ENCODE measurements around the gene TRAF2. TPM values are rescaled to one million over a fixed set of nuclear protein-coding genes. Genes with fewer than 3 reads are reported as not detected.

TRAF2 gene
- total RNA-seq, 4 donors from 2014 or later: 5.0 to 10.8 (median 10.6) TPM

DNA sequence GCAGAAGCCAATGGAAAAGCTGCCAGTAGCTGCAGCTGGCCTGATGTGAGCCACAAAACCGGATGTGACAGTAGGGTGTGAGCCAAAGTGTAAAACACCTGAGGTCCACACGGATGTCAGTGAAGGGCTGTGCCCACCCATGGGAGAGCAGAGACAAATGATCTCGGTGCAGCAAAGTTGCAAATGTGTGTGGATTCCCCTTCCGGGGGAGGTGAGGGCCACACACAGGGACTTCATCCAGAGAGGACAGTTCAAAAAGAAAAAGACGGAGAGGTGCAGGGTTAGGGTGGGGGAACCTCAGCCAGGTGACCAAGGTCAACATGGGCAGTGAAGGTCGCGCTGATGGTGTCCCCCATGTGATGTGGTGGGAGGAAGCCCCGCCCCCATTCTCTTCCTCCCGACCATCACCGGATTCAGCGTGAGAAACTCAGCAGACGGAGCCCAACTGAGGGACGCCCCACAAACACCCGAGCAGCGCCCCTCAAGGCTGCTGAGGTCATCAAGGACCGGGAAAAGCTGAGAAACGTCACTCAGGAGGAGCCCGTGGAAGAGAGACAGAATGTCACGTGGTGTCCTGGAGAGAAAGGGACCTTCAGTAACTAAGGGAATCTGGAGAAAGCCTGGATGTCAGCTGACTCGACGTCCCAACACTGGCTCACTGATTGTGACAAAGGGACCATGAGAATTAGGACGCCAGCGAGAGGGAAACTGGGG is 79.6 kb downstream of the TRAF2 start:
- DNase-seq (ENCODE audit: low spot score in 2 of 2): no peak
- no peaks in the 10 kb centered on the region for H3K36me3 ChIP-seq
- H3K4me3 ChIP-seq: peak overlapping the region in 1 of 4 donors; percentile 3
- WGBS, 2 donors: 22 to 27% methylated on average over 23 of the region's 23 CpGs
- H3K27ac ChIP-seq: peak overlapping the region in 3 of 4 donors; percentile 21 to 66 (median 26)
- TF ChIP-seq EP300 (IDR thresholded peaks at IDR 0.05) (peak; percentile 14 to 33), CTCF (IDR thresholded peaks at IDR 0.05) (no peak), POLR2A (IDR thresholded peaks at IDR 0.05) (no peak)
- no peaks in the 10 kb centered on the region for H3K9me3 ChIP-seq
- H3K4me1 ChIP-seq: peaks cover 0 to 66% (median 12%) of the 10 kb centered on the region in 4 donors
- no peaks in the 10 kb centered on the region for H3K27me3 ChIP-seq

- Histone ChIP-seq H3K4me1 (peaks cover 0 to 57% (median 12%) of the 10 kb centered on the region in 4 donors), H3K27me3 (no peaks in the 10 kb centered on the region), H3K4me3 (no peak overlapping the region), H3K9me3 (no peaks in the 10 kb centered on the region), H3K27ac (peak overlapping the region; percentile 2 to 70 (median 37)), H3K36me3 (no peaks in the 10 kb centered on the region)
- no peak for DNase-seq (ENCODE audit: low spot score in 2 of 2)
- WGBS, 2 donors: 53 to 59% methylated on average over 6 to 12 of the region's 17 CpGs
- TF ChIP-seq EP300 (IDR thresholded peaks at IDR 0.05): no peak
- no peak for TF ChIP-seq CTCF (IDR thresholded peaks at IDR 0.05)
- TF ChIP-seq POLR2A (IDR thresholded peaks at IDR 0.05): no peak
Measured at GRCh38 chr9:136968333-136969127, 82.2 kb downstream of the TRAF2 start.

- Histone ChIP-seq H3K27me3 (no peaks in the 10 kb centered on the region), H3K4me3 (no peak overlapping the region), H3K36me3 (no peaks in the 10 kb centered on the region), H3K9me3 (no peaks in the 10 kb centered on the region), H3K27ac (peak overlapping the region in 3 of 4 donors; percentile 70 to 71 (median 71)), H3K4me1 (peaks cover 0 to 52% (median 12%) of the 10 kb centered on the region in 4 donors)
- WGBS, 2 donors: 54 to 70% methylated on average over 2 to 17 of the region's 17 CpGs
- peak in 1 of 2 donors; percentile 42 for DNase-seq (ENCODE audit: low spot score in 2 of 2)
- peak; percentile 50 to 83 for TF ChIP-seq EP300 (IDR thresholded peaks at IDR 0.05)
- no peak for TF ChIP-seq CTCF (IDR thresholded peaks at IDR 0.05)
- no peak for TF ChIP-seq POLR2A (IDR thresholded peaks at IDR 0.05)
Measured at GRCh38 chr9:136969150-136969549, 82.8 kb downstream of the TRAF2 start.

DNA sequence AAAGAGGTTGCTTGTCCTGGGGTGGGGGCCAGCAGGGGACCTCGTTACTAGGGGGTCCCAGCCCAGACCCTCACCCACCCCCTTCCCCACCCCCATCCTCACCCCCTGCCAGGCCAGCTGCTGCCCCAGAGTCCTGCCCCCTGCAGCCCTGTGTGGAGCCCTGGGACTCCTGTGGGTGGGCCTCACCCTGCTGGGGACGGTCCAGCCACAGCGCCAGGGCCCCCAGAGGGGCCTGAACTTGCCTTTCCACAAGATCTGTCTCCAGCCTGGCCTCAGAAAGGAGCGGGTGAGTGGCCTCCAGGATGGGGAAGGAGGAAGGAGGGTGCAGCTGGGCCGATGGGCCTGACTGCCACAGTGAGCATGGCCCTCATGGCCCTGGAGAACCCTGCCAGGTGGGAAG is 83.5 kb downstream of the TRAF2 start:
- H3K27me3 ChIP-seq: no peaks in the 10 kb centered on the region
- DNase-seq (ENCODE audit: low spot score in 2 of 2): no peak
- H3K9me3 ChIP-seq: no peaks in the 10 kb centered on the region
- no peak overlapping the region for H3K4me3 ChIP-seq
- 58 to 67% methylated on average over 2 to 3 of the region's 5 CpGs for WGBS, 2 donors
- TF ChIP-seq EP300 (IDR thresholded peaks at IDR 0.05): no peak
- TF ChIP-seq POLR2A (IDR thresholded peaks at IDR 0.05): no peak
- H3K4me1 ChIP-seq: peaks cover 0 to 51% (median 9%) of the 10 kb centered on the region in 4 donors
- peak overlapping the region in 3 of 4 donors; percentile 70 to 71 (median 71) for H3K27ac ChIP-seq
- H3K36me3 ChIP-seq: no peaks in the 10 kb centered on the region

DNA sequence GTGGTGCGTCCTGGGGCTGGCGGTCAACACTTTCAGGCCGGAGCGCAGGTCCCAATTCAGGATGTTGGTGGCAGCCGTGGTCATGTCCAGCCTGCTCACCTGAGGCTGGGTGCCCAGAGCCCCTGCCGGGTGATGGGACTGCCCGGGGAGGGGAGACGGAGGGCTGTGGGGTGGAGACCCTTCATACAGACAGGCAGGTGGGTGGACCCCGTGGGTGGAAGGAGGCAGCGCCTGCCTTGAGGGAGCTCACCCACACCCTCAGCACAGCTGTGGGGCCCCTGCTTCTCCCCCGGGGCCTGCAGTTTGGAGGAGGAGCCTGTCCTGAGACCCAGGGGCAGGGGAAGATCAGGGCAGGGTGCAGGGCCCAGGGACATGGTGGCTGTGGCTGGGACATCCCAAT is 84.0 kb downstream of the TRAF2 start:
- Histone ChIP-seq H3K4me1 (peaks cover 0 to 52% (median 9%) of the 10 kb centered on the region in 4 donors), H3K9me3 (no peaks in the 10 kb centered on the region), H3K27me3 (no peaks in the 10 kb centered on the region), H3K4me3 (no peak overlapping the region), H3K27ac (peak overlapping the region in 1 of 4 donors; percentile 70), H3K36me3 (no peaks in the 10 kb centered on the region)
- no peak for TF ChIP-seq EP300 (IDR thresholded peaks at IDR 0.05)
- no peak for TF ChIP-seq POLR2A (IDR thresholded peaks at IDR 0.05)
- no peak for TF ChIP-seq CTCF (IDR thresholded peaks at IDR 0.05)
- 68 to 80% methylated on average over 4 to 10 of the region's 11 CpGs for WGBS, 2 donors
- DNase-seq (ENCODE audit: low spot score in 2 of 2): no peak

All from tibial nerve (tissue), 4 donors.